NCI-H1417 (cell line): ENCODE measurements around the gene CRYL1.
A peak's percentile ranks its signal among the peaks of the same experiment; 100 is the strongest.

Source experiments
- DNase-seq, 3 experiments: peaks; one replicate each; lab custom pipeline; 2025; lab: John Stamatoyannopoulos, UW

Gene CRYL1, protein sequence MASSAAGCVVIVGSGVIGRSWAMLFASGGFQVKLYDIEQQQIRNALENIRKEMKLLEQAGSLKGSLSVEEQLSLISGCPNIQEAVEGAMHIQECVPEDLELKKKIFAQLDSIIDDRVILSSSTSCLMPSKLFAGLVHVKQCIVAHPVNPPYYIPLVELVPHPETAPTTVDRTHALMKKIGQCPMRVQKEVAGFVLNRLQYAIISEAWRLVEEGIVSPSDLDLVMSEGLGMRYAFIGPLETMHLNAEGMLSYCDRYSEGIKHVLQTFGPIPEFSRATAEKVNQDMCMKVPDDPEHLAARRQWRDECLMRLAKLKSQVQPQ

DNA sequence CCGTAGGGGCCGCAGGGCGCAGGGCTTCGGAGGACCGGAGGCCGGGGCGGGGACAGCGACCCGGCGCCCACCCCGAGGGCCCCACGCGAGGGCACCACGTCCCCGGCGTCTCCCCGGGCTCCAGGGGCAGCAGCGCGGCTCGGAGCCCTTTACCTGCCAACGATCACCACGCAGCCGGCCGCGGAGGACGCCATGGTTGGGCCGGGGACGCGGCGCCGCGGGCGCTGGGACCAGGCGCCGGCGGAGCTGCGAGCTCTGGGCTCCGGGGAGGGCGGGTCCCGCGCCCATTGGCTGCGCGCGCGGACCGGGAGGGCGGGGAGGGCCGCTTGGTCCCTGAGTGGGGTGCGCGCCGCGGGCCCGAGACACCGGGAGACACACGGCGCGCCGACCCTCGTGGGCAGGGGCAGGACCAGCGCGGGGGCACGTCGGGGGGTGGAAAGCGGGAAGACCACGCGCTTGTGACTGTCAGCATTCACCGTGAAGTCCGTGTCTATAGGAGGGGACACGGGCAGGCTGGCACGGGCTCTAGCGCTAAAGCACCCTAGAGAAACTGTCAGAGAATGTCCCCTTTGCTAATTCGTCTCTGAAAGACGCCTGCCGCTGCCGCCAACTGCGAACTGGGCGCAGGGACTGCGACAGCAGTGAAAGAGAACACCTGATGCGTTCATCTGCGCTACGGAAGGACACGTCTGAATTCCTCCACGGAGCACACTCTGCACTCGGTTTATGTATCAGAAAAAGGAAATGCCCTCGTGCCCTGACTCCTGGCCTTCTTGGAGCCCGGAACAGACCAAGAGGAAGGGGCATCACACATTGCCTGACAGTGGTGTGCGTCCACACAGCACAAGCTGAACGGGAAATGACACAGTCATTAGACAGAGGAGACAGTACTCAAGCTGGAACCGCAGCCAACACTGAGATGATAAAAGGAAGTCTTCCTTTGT lies at the start of gene CRYL1:
Gene CRYL1, minus strand, starts transcription at position 257 of the 944 bp plus-strand sequence. Its CDS starts 63 bp downstream, at position 194.
- peak; percentile 51 to 82 (median 76) for DNase-seq

GRCh38 chr13:20573636-20574035 lies 48.0 kb upstream of the CRYL1 start:
- no peak for DNase-seq

GRCh38 chr13:20573186-20573585 lies 47.5 kb upstream of the CRYL1 start:
- no peak for DNase-seq

DNA sequence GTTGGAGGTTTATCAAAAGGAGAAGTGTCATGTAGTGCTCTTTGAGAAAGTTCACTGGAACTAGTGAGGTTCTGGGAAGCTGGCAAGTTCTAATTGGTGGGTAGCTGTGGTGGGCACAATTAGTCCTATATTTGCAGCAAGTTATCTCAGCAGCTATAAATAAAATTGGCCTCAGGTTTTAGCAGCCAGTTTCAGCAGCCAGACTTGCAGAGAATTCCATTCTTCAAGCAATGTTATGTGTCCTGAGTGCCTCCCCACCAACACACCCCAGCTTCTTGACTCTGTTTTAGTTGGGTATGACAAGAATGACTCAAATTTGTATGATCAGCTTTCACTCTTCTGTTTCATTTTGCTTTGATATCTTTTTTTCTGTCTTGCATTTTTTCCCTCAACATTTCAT lies 46.0 kb upstream of the CRYL1 start:
- no peak for DNase-seq

GRCh38 chr13:20570517-20570916 lies 44.9 kb upstream of the CRYL1 start:
- no peak for DNase-seq

GRCh38 chr13:20567881-20568528 lies 42.3 kb upstream of the CRYL1 start:
- peak in 2 of 3 experiments; percentile 14 to 17 for DNase-seq

- DNase-seq = peak; percentile 76 to 92 (median 89)
Measured at GRCh38 chr13:20566898-20567874, 41.5 kb upstream of the CRYL1 start, which contains the start of gene IFT88. Gene IFT88, plus strand, starts transcription at chr13:20567157. Its CDS starts 7,229 bp downstream, at chr13:20574386.

DNA sequence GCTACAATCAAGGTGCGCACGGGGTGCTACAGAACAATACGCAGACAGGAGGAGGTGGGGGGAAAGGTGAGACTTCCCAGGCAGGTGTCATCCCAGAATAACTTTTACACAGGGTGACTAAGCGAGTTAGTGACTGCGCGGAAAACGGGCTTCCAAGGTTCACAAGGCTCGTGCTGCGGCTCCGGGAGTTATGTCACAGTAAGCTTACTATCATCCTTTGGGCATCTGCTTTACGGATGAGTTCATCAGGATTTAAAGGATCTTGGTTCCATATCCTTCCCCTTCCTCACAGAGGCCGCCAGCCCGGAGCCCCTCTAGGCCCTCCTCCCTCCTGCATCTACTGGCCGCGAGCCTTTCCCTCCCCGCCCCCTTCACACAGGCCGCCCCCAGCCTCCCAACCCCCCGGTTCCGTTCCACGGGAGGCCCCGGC lies 40.8 kb upstream of the CRYL1 start:
- DNase-seq = peak; percentile 32 to 89 (median 85)

DNA sequence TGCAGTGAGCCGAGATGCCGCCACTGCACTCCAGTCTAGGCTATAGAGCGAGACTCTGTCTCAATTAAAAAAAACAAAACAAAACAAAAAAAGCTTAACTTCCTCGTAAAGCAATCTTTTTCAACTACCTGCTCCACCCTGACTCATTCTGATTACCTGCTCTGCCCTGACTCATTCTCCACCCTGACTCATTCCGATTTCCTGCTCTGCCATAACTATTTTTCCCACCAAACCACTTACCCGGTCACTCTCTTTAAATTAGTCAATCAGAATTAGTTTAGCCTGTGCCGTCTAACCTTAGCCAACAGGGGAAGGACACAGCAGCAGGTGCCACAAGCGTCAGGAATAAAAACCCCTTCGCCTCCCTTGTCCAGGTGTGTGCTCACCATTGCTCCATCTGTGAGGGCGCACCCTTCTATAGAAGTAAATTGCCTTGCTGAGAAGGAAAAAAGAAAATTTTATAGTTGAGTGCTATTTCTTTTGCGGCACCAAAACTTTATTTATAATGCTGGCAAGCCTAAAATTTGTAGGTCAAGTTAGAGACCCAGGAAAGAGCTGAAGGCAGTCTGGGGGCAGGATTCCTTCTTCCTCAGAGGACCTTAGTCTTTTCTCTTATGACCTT lies 39.6 kb upstream of the CRYL1 start:
- DNase-seq = no peak

DNA sequence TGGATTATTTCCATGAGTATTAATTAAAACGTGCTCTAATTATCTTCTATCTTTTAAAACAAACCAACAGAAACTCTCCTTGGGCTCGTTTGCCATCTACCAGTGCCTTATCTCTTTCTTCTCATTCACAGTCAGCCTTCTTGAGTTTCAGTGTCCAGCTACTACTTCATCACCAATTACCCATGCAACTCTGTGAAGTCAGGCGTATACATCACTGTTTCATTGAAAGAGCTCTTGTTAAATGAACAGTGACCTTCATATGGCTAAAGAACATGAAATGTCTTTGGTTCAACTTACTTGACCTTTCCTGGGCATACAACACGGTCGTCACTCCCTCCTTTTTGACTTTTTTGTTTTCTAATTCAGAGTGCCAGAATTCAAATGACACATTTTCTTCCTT lies 36.1 kb upstream of the CRYL1 start:
- no peak for DNase-seq

DNA sequence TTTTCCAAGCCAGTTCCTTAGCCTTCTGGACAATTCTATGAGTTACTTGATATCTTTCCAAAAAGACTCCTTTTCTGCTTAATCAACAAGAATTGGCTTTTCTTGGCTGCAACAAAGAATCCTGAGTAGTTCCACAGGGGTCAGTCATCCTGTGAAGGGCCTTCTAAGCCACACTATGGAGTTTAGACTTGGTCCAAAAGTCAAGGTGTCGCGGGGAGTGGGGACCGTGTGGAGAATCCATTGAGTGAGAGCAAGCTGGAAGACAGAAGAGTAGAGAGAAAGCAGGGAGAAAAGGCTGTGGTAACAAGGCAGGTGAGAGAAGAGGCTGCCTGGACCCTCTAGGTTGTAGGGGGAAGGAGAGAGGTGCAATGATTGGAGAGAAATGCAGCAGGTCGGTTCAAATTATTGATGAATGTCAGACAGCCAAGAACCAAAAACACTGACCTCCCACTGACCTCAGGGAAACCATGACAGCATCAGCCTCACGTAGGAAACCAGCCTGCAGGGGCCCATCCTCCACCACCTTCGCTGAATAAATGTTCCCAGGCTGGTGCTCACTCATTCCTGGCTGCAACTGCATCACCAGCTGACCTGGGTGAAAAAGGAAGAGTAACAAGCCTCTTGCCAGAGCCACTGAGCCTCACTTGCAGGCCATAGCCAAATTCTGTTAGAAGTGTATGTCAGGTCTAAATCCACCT lies 34.2 kb upstream of the CRYL1 start:
- DNase-seq = no peak

DNA sequence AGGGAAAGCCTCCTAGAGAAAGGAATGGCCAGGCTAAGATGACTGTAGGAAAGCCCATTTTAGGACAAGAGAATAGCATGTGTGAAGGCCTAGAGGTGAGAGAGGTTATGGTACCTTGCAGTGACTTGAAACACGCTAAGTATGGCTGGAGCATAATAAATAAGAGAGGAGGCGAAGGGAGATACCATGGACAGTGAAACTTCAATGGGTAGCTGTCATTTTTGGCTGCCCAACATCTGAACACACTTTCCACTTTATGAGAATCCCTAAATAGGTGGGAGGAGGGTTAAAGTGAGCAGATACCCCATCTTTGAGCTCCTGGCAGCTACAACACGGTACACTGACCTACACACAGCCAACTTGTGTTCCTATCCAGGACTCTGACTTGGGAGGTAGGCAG lies 33.3 kb upstream of the CRYL1 start:
- DNase-seq = no peak

GRCh38 chr13:20553311-20553710 lies 27.7 kb upstream of the CRYL1 start:
- DNase-seq = no peak

DNA sequence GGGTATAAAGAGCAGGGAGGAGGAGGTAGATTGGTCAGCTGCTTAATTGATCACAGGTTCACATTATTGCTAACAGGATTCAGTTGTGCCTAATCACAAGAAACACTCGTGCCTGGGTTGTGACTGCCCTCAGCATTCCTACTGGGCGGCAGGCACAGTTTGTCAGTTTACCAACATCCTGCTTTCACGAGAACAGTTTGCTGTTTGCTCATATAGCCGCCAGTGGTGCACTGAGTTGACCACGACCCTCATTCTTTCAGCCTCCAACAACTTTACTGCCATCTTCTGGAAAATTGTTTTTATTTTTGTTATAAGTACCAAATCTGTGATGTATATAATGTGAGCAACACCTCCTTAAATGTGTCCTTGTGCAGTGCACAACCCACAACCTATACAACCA lies 25.1 kb upstream of the CRYL1 start:
- DNase-seq = no peak

GRCh38 chr13:20547479-20547908 lies 21.8 kb upstream of the CRYL1 start:
- DNase-seq = no peak

DNA sequence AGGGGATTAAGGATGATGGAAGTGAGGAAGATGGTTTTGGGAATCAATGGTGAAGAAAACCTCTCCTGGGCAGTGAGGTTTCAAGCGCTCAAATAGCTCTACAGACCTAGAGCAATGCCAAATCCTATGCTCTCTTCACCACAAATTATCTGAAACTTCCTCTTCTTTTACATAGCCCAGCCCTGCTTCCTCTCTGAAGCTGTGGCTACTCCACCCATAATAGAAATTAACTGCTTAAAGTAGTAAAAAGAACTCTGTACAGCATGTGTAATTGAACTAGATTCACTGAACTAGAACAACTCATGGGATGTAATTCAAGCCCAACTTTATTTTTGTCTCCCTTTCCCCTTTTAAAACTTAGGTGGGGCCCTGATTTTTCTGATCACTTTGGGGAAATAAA lies 20.9 kb upstream of the CRYL1 start:
- DNase-seq = no peak

GRCh38 chr13:20544201-20544923 lies 18.7 kb upstream of the CRYL1 start:
- no peak for DNase-seq

DNA sequence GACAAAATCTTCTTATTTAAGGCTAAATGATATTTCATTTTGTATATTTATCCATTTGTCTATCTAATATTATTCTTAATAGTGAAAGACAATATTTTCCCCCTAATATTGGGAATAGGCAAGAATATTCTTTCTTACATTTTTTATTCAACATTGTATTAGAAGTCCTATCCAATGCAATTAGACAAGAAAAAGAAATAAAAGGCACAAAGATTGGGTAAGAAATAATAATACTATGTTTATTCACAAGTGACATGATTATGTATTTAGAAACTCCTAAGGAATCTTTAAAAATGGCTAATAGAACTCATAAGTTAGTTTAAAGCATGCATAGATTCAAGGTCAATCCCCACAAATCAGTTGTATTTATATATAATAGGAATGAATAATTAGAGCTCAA lies 11.3 kb upstream of the CRYL1 start:
- DNase-seq = no peak

GRCh38 chr13:20534038-20534608 lies 8.5 kb upstream of the CRYL1 start:
- no peak for DNase-seq
